ENCODE results near the gene KCNJ5.

- TF ChIP-seq SUZ12 (IDR thresholded peaks at IDR 0.05; ENCODE audit: extremely low read depth, insufficient read depth, insufficient read length) (no peak), ZNF274 (IDR thresholded peaks at IDR 0.05; ENCODE audit: low read depth, low read length) (no peak)
Observed at GRCh38 chr11:128906185-128907050, 15.3 kb downstream of the KCNJ5 start.

Measured in NT2/D1 (cell line).